ENCODE measurements around the gene ADGRV1. TPM values are rescaled to one million over a fixed set of nuclear protein-coding genes. Genes with fewer than 3 reads are reported as not detected.

The ADGRV1 gene
- total RNA-seq, 4 donors from 2014 or later, result 0.28 to 6.5 (median 3.7) TPM

DNA sequence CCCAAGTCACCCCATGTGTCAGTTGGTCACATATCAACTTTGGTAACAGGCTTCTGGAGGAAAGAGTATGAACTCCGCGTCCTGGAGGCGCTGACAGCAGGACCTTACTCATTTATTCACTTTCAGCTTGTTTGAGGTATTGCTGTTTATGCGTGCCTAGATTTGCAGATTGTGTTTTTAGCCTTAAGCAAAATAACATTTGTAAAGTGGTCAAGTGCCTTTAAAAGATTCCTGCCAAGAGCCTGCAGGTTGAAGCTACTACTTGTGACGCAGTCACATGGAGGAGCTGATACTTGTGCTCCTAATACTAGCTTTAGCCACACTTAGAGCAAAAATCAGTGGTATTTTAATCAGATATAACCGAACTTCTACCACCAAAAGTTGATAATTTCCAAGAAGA, 351.3 kb downstream of the ADGRV1 start:
- H3K9me3 ChIP-seq, result no peaks in the 10 kb centered on the region
- no peaks in the 10 kb centered on the region for H3K4me1 ChIP-seq
- TF ChIP-seq, protein P1, sequence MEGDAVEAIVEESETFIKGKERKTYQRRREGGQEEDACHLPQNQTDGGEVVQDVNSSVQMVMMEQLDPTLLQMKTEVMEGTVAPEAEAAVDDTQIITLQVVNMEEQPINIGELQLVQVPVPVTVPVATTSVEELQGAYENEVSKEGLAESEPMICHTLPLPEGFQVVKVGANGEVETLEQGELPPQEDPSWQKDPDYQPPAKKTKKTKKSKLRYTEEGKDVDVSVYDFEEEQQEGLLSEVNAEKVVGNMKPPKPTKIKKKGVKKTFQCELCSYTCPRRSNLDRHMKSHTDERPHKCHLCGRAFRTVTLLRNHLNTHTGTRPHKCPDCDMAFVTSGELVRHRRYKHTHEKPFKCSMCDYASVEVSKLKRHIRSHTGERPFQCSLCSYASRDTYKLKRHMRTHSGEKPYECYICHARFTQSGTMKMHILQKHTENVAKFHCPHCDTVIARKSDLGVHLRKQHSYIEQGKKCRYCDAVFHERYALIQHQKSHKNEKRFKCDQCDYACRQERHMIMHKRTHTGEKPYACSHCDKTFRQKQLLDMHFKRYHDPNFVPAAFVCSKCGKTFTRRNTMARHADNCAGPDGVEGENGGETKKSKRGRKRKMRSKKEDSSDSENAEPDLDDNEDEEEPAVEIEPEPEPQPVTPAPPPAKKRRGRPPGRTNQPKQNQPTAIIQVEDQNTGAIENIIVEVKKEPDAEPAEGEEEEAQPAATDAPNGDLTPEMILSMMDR (IDR thresholded peaks at IDR 0.05), result no peak
- no peak for TF ChIP-seq POLR2A (IDR thresholded peaks at IDR 0.05)
- DNase-seq, result no peak
- H3K27ac ChIP-seq, result no peak overlapping the region
- H3K27me3 ChIP-seq, result no peaks in the 10 kb centered on the region
- H3K4me3 ChIP-seq, result no peak overlapping the region
- H3K36me3 ChIP-seq, result no peaks in the 10 kb centered on the region

DNA sequence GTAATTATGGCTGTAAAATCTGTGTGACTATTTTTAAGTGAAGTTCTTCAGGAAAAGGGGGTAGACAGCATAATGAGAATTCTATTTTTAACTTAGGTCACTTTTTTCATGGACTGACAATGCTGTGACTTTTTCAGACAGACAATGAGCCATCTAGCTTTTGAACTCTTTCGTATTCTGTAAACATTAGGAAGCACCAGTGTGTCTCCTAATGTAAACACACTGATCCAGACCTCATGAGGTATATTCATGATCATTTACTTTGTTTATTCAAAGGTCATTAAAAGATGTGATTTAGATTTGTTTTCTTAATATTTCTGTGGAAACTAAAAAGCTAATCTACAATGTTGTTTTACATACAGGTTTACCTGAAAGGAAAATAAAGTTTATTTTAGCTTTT, 352.6 kb downstream of the ADGRV1 start:
- Histone ChIP-seq H3K4me1 (no peaks in the 10 kb centered on the region), H3K4me3 (no peak overlapping the region), H3K27ac (no peak overlapping the region), H3K36me3 (no peaks in the 10 kb centered on the region), H3K9me3 (no peaks in the 10 kb centered on the region), H3K27me3 (no peaks in the 10 kb centered on the region)
- DNase-seq, result no peak
- TF ChIP-seq, protein P1 (IDR thresholded peaks at IDR 0.05), result no peak
- no peak for TF ChIP-seq POLR2A (IDR thresholded peaks at IDR 0.05)

DNA sequence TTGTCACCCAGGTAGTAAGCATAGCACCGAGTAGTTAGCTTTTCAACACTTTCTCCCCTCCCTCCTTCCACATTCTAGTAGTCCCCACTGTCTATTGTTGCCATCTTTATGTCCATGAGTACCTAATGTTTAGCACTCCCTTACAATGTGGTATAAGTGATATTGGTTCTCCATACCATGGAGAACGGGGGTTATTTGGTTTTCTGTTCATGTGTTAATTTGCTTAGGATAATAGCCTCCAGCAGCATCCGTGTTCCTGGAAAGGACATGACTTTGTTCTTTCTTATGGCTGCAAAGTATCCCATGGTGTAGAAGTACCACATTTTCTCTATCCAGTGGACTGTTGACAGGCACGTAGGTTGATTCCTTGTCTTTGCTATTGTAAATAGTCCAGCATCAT, 353.9 kb downstream of the ADGRV1 start:
- no peaks in the 10 kb centered on the region for H3K36me3 ChIP-seq
- DNase-seq, result no peak
- no peaks in the 10 kb centered on the region for H3K9me3 ChIP-seq
- no peak overlapping the region for H3K4me3 ChIP-seq
- no peaks in the 10 kb centered on the region for H3K4me1 ChIP-seq
- H3K27ac ChIP-seq, result no peak overlapping the region
- TF ChIP-seq, protein P1 (IDR thresholded peaks at IDR 0.05), result no peak
- no peak for TF ChIP-seq POLR2A (IDR thresholded peaks at IDR 0.05)
- H3K27me3 ChIP-seq, result no peaks in the 10 kb centered on the region

DNA sequence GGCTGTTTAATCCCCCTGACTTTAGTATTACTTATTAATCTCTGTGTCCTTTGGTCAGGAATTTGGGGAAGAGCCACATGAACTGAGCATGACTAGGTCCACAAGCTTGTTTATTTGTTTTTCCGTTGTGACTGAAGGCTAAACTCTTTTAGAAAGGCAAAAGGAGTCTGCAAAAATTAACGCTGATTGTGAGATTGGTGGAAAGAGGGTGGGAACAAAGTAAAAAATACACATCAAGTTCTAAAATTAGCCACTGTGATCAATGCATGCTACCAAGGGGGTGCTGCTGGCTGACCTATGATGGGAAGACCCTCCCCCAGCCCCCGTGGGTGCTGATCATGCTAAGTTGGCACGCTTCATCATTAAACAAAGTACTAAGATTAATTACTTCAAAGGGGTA, 356.8 kb downstream of the ADGRV1 start:
- Histone ChIP-seq H3K4me1 (no peaks in the 10 kb centered on the region), H3K36me3 (no peaks in the 10 kb centered on the region), H3K4me3 (no peak overlapping the region), H3K27me3 (no peaks in the 10 kb centered on the region), H3K27ac (no peak overlapping the region), H3K9me3 (no peaks in the 10 kb centered on the region)
- TF ChIP-seq, protein P1 (IDR thresholded peaks at IDR 0.05), result no peak
- no peak for TF ChIP-seq POLR2A (IDR thresholded peaks at IDR 0.05)
- DNase-seq, result no peak

DNA sequence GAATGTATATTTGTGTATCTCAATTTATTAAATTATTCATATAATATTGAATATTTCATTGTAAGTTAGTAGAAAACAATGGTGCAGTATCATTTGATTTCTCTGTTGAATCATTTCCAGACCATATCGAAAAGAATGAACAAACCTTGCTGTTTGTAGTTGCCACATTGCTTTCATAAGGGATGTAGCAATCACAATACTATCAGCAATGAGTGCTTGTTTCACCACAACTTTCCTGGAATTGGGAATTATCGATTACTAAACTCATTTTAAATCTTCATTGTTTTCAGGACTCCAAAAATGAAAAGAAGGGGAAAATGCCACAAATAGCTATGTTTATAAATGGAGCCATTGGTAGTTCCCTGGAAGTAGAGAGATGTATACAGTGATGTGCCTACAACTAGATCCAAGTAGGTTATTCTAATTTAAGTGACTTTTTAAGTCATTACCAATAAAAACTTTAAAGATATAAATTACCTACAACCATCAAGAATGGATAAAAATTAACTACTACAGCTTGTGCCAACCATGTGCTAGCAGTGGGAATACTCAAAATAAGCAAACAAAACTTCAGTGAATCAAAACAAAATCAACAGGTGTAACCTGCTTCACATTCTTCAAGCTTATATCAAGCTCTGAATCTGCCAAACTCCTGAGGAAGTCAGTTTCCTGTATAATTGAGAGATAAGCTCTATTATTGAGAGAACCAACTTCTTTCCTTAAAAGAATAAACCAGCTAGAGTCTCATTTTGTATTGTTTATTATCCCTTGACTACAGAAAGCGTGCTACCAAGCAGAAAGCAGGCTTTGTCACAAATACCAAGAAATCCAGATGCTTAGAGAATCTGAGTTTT, 358.6 kb downstream of the ADGRV1 start:
- Histone ChIP-seq H3K27ac (no peak overlapping the region), H3K4me1 (no peaks in the 10 kb centered on the region), H3K27me3 (no peaks in the 10 kb centered on the region), H3K9me3 (no peaks in the 10 kb centered on the region), H3K4me3 (no peak overlapping the region), H3K36me3 (no peaks in the 10 kb centered on the region)
- no peak for TF ChIP-seq POLR2A (IDR thresholded peaks at IDR 0.05)
- TF ChIP-seq, protein P1 (IDR thresholded peaks at IDR 0.05), result no peak
- DNase-seq, result no peak

Measured in Peyer's patch (tissue), 4 donors.